Measurements from ENCODE around the gene IDH2.

Gene IDH2

GRCh38 chr15:90038632-90039095 lies 63.6 kb downstream of the IDH2 start:
- H2BK120ac ChIP-seq (ENCODE audit: low read depth, low read length), result no peak overlapping the region

GRCh38 chr15:90037961-90038631 lies 64.2 kb downstream of the IDH2 start:
- no peak for DNase-seq
- peak overlapping the region; percentile 1 for H3K18ac ChIP-seq (ENCODE audit: low read length)
- WGBS (ENCODE audit: extremely low coverage, insufficient coverage, low lambda C conversion rate), result 100% methylated on average over 1 of the region's 14 CpGs
- H4K5ac ChIP-seq (ENCODE audit: low read length), result no peak overlapping the region
- H3K4me1 ChIP-seq (ENCODE audit: control insufficient read depth, low read depth, low read length), result peaks cover 33% of the 10 kb centered on the region
- no peak overlapping the region for H3K4me3 ChIP-seq (ENCODE audit: low read length)
- peak overlapping the region; percentile 74 for H3K4ac ChIP-seq (ENCODE audit: low read depth, low read length)
- H3K79me1 ChIP-seq (ENCODE audit: low read length), result peaks cover 34% of the 10 kb centered on the region
- H3K36me3 ChIP-seq (ENCODE audit: control insufficient read depth, insufficient read depth, low read length), result no peaks in the 10 kb centered on the region
- H2AK5ac ChIP-seq (ENCODE audit: low read length), result no peak overlapping the region
- no peak overlapping the region for H2BK120ac ChIP-seq (ENCODE audit: low read depth, low read length)
- H2BK15ac ChIP-seq (replicated peaks; ENCODE audit: low read depth), result no peak overlapping the region
- H4K8ac ChIP-seq (ENCODE audit: low read depth, low read length), result no peak overlapping the region
- H2BK5ac ChIP-seq (ENCODE audit: low read length), result peak overlapping the region; percentile 11
- H3K56ac ChIP-seq (ENCODE audit: low read length), result peak overlapping the region; percentile 30
- no peaks in the 10 kb centered on the region for H3K27me3 ChIP-seq (ENCODE audit: insufficient read depth, low read length, poor library complexity)
- no peak overlapping the region for H3K4me2 ChIP-seq (ENCODE audit: low read length)
- peaks cover 27% of the 10 kb centered on the region for H3K79me2 ChIP-seq (ENCODE audit: control insufficient read depth, insufficient read depth, low read length)
- H3K27ac ChIP-seq (ENCODE audit: low read depth, low read length), result no peak overlapping the region
- no peak overlapping the region for H3K9ac ChIP-seq (ENCODE audit: low read length)
- no peak overlapping the region for H3K23ac ChIP-seq (ENCODE audit: low read length)

More at GRCh38 chr15:90038632-90039095, 63.6 kb downstream of the IDH2 start:
- Histone ChIP-seq H3K56ac (ENCODE audit: low read length) (peak overlapping the region; percentile 30), H3K4me1 (ENCODE audit: control insufficient read depth, low read depth, low read length) (peaks cover 33% of the 10 kb centered on the region), H3K23ac (ENCODE audit: low read length) (no peak overlapping the region), H4K5ac (ENCODE audit: low read length) (no peak overlapping the region), H2BK15ac (replicated peaks; ENCODE audit: low read depth) (no peak overlapping the region), H4K8ac (ENCODE audit: low read depth, low read length) (no peak overlapping the region), H3K79me2 (ENCODE audit: control insufficient read depth, insufficient read depth, low read length) (peaks cover 22% of the 10 kb centered on the region), H3K18ac (ENCODE audit: low read length) (no peak overlapping the region), H2AK5ac (ENCODE audit: low read length) (no peak overlapping the region), H3K27me3 (ENCODE audit: insufficient read depth, low read length, poor library complexity) (no peaks in the 10 kb centered on the region), H3K4ac (ENCODE audit: low read depth, low read length) (no peak overlapping the region), H3K27ac (ENCODE audit: low read depth, low read length) (no peak overlapping the region), H3K36me3 (ENCODE audit: control insufficient read depth, insufficient read depth, low read length) (no peaks in the 10 kb centered on the region), H3K4me2 (ENCODE audit: low read length) (no peak overlapping the region), H3K79me1 (ENCODE audit: low read length) (peaks cover 36% of the 10 kb centered on the region), H3K9ac (ENCODE audit: low read length) (no peak overlapping the region), H3K4me3 (ENCODE audit: low read length) (no peak overlapping the region), H2BK5ac (ENCODE audit: low read length) (no peak overlapping the region)
- WGBS (ENCODE audit: extremely low coverage, insufficient coverage, low lambda C conversion rate), result no CpG with 5 or more reads among the region's 3 CpGs
- no peak for DNase-seq

GRCh38 chr15:90037511-90037860 lies 64.8 kb downstream of the IDH2 start:
- Histone ChIP-seq H4K5ac (ENCODE audit: low read length) (no peak overlapping the region), H2BK15ac (replicated peaks; ENCODE audit: low read depth) (no peak overlapping the region), H2AK5ac (ENCODE audit: low read length) (no peak overlapping the region), H3K56ac (ENCODE audit: low read length) (no peak overlapping the region), H3K4me2 (ENCODE audit: low read length) (no peak overlapping the region), H3K79me2 (ENCODE audit: control insufficient read depth, insufficient read depth, low read length) (peaks cover 26% of the 10 kb centered on the region), H3K4me3 (ENCODE audit: low read length) (no peak overlapping the region), H3K18ac (ENCODE audit: low read length) (peak overlapping the region; percentile 1), H3K79me1 (ENCODE audit: low read length) (peaks cover 31% of the 10 kb centered on the region), H3K9ac (ENCODE audit: low read length) (no peak overlapping the region), H3K27ac (ENCODE audit: low read depth, low read length) (no peak overlapping the region), H4K8ac (ENCODE audit: low read depth, low read length) (no peak overlapping the region), H3K4me1 (ENCODE audit: control insufficient read depth, low read depth, low read length) (peaks cover 32% of the 10 kb centered on the region), H2BK120ac (ENCODE audit: low read depth, low read length) (no peak overlapping the region), H3K4ac (ENCODE audit: low read depth, low read length) (no peak overlapping the region), H3K27me3 (ENCODE audit: insufficient read depth, low read length, poor library complexity) (no peaks in the 10 kb centered on the region), H3K23ac (ENCODE audit: low read length) (no peak overlapping the region), H2BK5ac (ENCODE audit: low read length) (peak overlapping the region; percentile 21), H3K36me3 (ENCODE audit: control insufficient read depth, insufficient read depth, low read length) (no peaks in the 10 kb centered on the region)
- DNase-seq, result no peak
- WGBS (ENCODE audit: extremely low coverage, insufficient coverage, low lambda C conversion rate), result no CpG with 5 or more reads among the region's 5 CpGs

- H3K36me3 ChIP-seq (ENCODE audit: control insufficient read depth, insufficient read depth, low read length), result no peaks in the 10 kb centered on the region
- peaks cover 26% of the 10 kb centered on the region for H3K79me2 ChIP-seq (ENCODE audit: control insufficient read depth, insufficient read depth, low read length)
- no peak overlapping the region for H4K8ac ChIP-seq (ENCODE audit: low read depth, low read length)
- H2BK15ac ChIP-seq (replicated peaks; ENCODE audit: low read depth), result no peak overlapping the region
- H3K4me3 ChIP-seq (ENCODE audit: low read length), result no peak overlapping the region
- no peak overlapping the region for H3K27ac ChIP-seq (ENCODE audit: low read depth, low read length)
- H3K18ac ChIP-seq (ENCODE audit: low read length), result no peak overlapping the region
- no peak overlapping the region for H3K23ac ChIP-seq (ENCODE audit: low read length)
- no peak overlapping the region for H4K5ac ChIP-seq (ENCODE audit: low read length)
- H2BK120ac ChIP-seq (ENCODE audit: low read depth, low read length), result no peak overlapping the region
- peaks cover 32% of the 10 kb centered on the region for H3K4me1 ChIP-seq (ENCODE audit: control insufficient read depth, low read depth, low read length)
- H3K9ac ChIP-seq (ENCODE audit: low read length), result no peak overlapping the region
- DNase-seq, result no peak
- H3K79me1 ChIP-seq (ENCODE audit: low read length), result peaks cover 30% of the 10 kb centered on the region
- H2BK5ac ChIP-seq (ENCODE audit: low read length), result peak overlapping the region; percentile 21
- no peaks in the 10 kb centered on the region for H3K27me3 ChIP-seq (ENCODE audit: insufficient read depth, low read length, poor library complexity)
- H2AK5ac ChIP-seq (ENCODE audit: low read length), result no peak overlapping the region
- WGBS (ENCODE audit: extremely low coverage, insufficient coverage, low lambda C conversion rate), result no CpG with 5 or more reads among the region's 11 CpGs
- H3K56ac ChIP-seq (ENCODE audit: low read length), result no peak overlapping the region
- no peak overlapping the region for H3K4ac ChIP-seq (ENCODE audit: low read depth, low read length)
- no peak overlapping the region for H3K4me2 ChIP-seq (ENCODE audit: low read length)
Measured at GRCh38 chr15:90036806-90037510, 65.3 kb downstream of the IDH2 start.

GRCh38 chr15:90036343-90036742 lies 65.9 kb downstream of the IDH2 start:
- peaks cover 29% of the 10 kb centered on the region for H3K79me2 ChIP-seq (ENCODE audit: control insufficient read depth, insufficient read depth, low read length)
- H3K9ac ChIP-seq (ENCODE audit: low read length), result no peak overlapping the region
- H3K23ac ChIP-seq (ENCODE audit: low read length), result no peak overlapping the region
- H2BK15ac ChIP-seq (replicated peaks; ENCODE audit: low read depth), result no peak overlapping the region
- no peak overlapping the region for H2BK5ac ChIP-seq (ENCODE audit: low read length)
- no peak overlapping the region for H4K5ac ChIP-seq (ENCODE audit: low read length)
- H3K27me3 ChIP-seq (ENCODE audit: insufficient read depth, low read length, poor library complexity), result no peaks in the 10 kb centered on the region
- no peak overlapping the region for H3K4me2 ChIP-seq (ENCODE audit: low read length)
- DNase-seq, result no peak
- no peak overlapping the region for H3K4me3 ChIP-seq (ENCODE audit: low read length)
- H2AK5ac ChIP-seq (ENCODE audit: low read length), result no peak overlapping the region
- H3K36me3 ChIP-seq (ENCODE audit: control insufficient read depth, insufficient read depth, low read length), result no peaks in the 10 kb centered on the region
- no peak overlapping the region for H4K8ac ChIP-seq (ENCODE audit: low read depth, low read length)
- H3K79me1 ChIP-seq (ENCODE audit: low read length), result peaks cover 31% of the 10 kb centered on the region
- H3K18ac ChIP-seq (ENCODE audit: low read length), result no peak overlapping the region
- H3K4me1 ChIP-seq (ENCODE audit: control insufficient read depth, low read depth, low read length), result peaks cover 34% of the 10 kb centered on the region
- H3K4ac ChIP-seq (ENCODE audit: low read depth, low read length), result no peak overlapping the region
- H2BK120ac ChIP-seq (ENCODE audit: low read depth, low read length), result no peak overlapping the region
- H3K56ac ChIP-seq (ENCODE audit: low read length), result peak overlapping the region; percentile 11
- WGBS (ENCODE audit: extremely low coverage, insufficient coverage, low lambda C conversion rate), result no CpG with 5 or more reads among the region's 9 CpGs
- H3K27ac ChIP-seq (ENCODE audit: low read depth, low read length), result no peak overlapping the region
